Measurements from ENCODE around the gene DALRD3.

GRCh38 chr3:49019941-49020329, 1.6 kb upstream of the DALRD3 start:
- TF ChIP-seq ZFX (IDR thresholded peaks at IDR 0.05): no peak
- no peak for TF ChIP-seq CTCF (conservative IDR thresholded peaks at IDR 0.05)
